ENCODE data around the gene ZNF318.

DNA sequence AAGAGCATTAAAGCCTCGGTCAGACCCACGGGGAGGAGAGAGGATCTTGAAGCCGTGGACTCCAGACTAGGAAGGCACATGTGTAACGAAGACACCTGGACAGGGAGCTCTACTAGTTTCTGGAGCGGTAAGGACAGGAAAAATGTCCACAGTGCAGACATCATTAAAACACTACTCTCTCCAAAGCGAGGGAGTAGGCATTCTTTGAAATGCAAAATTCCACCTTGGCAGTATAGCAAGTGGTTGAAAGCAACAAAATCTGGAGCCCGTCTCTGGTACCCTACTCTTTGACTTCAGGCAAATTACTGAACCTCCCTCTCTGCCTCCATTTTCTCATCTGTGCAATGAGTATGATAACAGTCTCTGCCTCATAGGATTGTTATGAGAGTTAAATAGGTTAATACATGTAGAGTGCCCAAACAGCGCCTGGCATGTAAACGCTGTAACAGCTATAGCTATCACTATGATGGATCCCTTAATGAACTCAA is 60.4 kb downstream of the ZNF318 start:
- TF ChIP-seq, protein P1, sequence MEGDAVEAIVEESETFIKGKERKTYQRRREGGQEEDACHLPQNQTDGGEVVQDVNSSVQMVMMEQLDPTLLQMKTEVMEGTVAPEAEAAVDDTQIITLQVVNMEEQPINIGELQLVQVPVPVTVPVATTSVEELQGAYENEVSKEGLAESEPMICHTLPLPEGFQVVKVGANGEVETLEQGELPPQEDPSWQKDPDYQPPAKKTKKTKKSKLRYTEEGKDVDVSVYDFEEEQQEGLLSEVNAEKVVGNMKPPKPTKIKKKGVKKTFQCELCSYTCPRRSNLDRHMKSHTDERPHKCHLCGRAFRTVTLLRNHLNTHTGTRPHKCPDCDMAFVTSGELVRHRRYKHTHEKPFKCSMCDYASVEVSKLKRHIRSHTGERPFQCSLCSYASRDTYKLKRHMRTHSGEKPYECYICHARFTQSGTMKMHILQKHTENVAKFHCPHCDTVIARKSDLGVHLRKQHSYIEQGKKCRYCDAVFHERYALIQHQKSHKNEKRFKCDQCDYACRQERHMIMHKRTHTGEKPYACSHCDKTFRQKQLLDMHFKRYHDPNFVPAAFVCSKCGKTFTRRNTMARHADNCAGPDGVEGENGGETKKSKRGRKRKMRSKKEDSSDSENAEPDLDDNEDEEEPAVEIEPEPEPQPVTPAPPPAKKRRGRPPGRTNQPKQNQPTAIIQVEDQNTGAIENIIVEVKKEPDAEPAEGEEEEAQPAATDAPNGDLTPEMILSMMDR (conservative IDR thresholded peaks at IDR 0.05; ENCODE audit: low read depth, low read length), result no peak
- TF ChIP-seq EZH2 (IDR thresholded peaks at IDR 0.05; ENCODE audit: borderline replicate concordance, low read depth, low read length, poor library complexity, severe bottlenecking), result no peak

All from A673 (cell line).